HEK293T (cell line): Measurements from ENCODE around the gene DOK5.

ENCODE experiments used
- CTCF ChIA-PET: fragments of 350-600 bp; formaldehyde crosslinking; extraction: SDS; loops from one replicate; lab custom pipeline; 2021; ENCODE audit warnings: antibody characterized with exemption, inconsistent platforms; lab: Yijun Ruan, JAX
- POLR2A ChIA-PET: fragments of 350-600 bp; formaldehyde crosslinking; extraction: SDS; loops from one replicate; lab custom pipeline; 2020; ENCODE audit warnings: antibody characterized with exemption, inconsistent platforms; lab: Yijun Ruan, JAX
- DNase-seq: peaks from one replicate; pipeline ENCODE4 v3.0.0; 2012; ENCODE audit warnings: mixed read lengths; ENCODE audit errors: extremely low spot score
- ARNT ChIP-seq: fragments of 450-650 bp; IDR thresholded peaks from 2 replicates; pipeline ENCODE4 v1.6.1; 2017; ENCODE audit warnings: mild to moderate bottlenecking
- BHLHE40 ChIP-seq: fragments of 450-650 bp; IDR thresholded peaks from 2 replicates; pipeline ENCODE4 v1.6.1; 2016; ENCODE audit warnings: mild to moderate bottlenecking, moderate library complexity, borderline replicate concordance
- CTBP1 ChIP-seq: fragments of 450-650 bp; IDR thresholded peaks from 2 replicates; pipeline ENCODE4 v1.6.1; 2016; ENCODE audit warnings: borderline replicate concordance
- ELF4 ChIP-seq: fragments of 450-650 bp; IDR thresholded peaks from 2 replicates; pipeline ENCODE4 v1.6.1; 2017; ENCODE audit warnings: antibody characterized with exemption
- FOXA1 ChIP-seq: fragments of 450-650 bp; IDR thresholded peaks from 2 replicates; pipeline ENCODE4 v1.6.1; 2016; ENCODE audit warnings: mild to moderate bottlenecking
- FOXK2 ChIP-seq: fragments of 450-650 bp; IDR thresholded peaks from 2 replicates; pipeline ENCODE4 v1.6.1; 2016; ENCODE audit warnings: mild to moderate bottlenecking
- FOXM1 ChIP-seq: fragments of 450-650 bp; IDR thresholded peaks from 2 replicates; pipeline ENCODE4 v1.6.1; 2017; ENCODE audit warnings: mild to moderate bottlenecking, borderline replicate concordance
- HDGF ChIP-seq: fragments of 450-650 bp; IDR thresholded peaks from 2 replicates; pipeline ENCODE4 v1.6.1; 2017; ENCODE audit warnings: antibody characterized with exemption, borderline replicate concordance
- L3MBTL2 ChIP-seq: fragments of 450-650 bp; conservative IDR thresholded peaks from 2 replicates; pipeline ENCODE4 v1.6.1; 2016; ENCODE audit warnings: mild to moderate bottlenecking
- LEF1 ChIP-seq: fragments of 450-650 bp; IDR thresholded peaks from 2 replicates; pipeline ENCODE4 v1.6.1; 2017; ENCODE audit warnings: mild to moderate bottlenecking, borderline replicate concordance
- NFRKB ChIP-seq: fragments of 450-650 bp; IDR thresholded peaks from 2 replicates; pipeline ENCODE4 v1.6.1; 2016; ENCODE audit warnings: mild to moderate bottlenecking, moderate library complexity
- PKNOX1 ChIP-seq: fragments of 450-650 bp; IDR thresholded peaks from 2 replicates; pipeline ENCODE4 v1.6.1; 2016
- SP1 ChIP-seq: fragments of 450-650 bp; IDR thresholded peaks from 2 replicates; pipeline ENCODE4 v1.6.1; 2017
- SUZ12 ChIP-seq: fragments of 450-650 bp; IDR thresholded peaks from 2 replicates; pipeline ENCODE4 v1.6.1; 2016; ENCODE audit warnings: mild to moderate bottlenecking
- TARDBP ChIP-seq: fragments of 450-650 bp; IDR thresholded peaks from 2 replicates; pipeline ENCODE4 v1.6.1; 2016
- ZNF384 ChIP-seq: fragments of 450-650 bp; IDR thresholded peaks from 2 replicates; pipeline ENCODE4 v1.6.1; 2016

Gene DOK5

GRCh38 chr20:54573838-54574237 lies 98.4 kb downstream of the DOK5 start:
- POLR2A ChIA-PET, result no interaction called here
- no peak for TF ChIP-seq BHLHE40
- TF ChIP-seq L3MBTL2, result no peak
- no peak for TF ChIP-seq TARDBP
- no peak for TF ChIP-seq ELF4
- TF ChIP-seq HDGF, result no peak
- no peak for TF ChIP-seq LEF1
- no peak for TF ChIP-seq FOXM1
- no peak for TF ChIP-seq ARNT
- no peak for TF ChIP-seq CTBP1
- no peak for DNase-seq
- CTCF ChIA-PET, result no interaction called here

DNA sequence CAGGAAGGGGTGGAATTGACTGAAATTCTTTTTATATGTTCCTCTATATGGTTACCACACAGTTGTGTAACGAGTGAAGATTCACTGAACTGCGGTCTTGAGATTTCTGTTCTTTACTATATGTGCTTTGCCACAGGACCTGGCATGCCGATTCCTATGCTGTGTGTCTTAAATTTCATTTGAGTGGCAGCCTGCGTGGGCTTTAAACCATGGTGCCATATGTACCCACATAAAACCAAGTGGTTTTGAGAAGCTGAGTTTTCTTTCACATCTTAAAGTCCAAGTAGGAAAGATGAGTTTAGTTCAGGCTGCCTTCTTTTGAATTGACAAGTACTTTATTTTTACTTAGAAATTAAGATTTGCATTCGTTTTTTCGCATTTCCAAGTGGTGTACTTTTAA lies 101.1 kb downstream of the DOK5 start:
- ChIA-PET CTCF (no interaction called here), POLR2A (no interaction called here)
- no peak for DNase-seq
- TF ChIP-seq SUZ12 (no peak), LEF1 (no peak)

GRCh38 chr20:54577637-54578036 lies 102.2 kb downstream of the DOK5 start:
- ChIA-PET POLR2A (no interaction called here), CTCF (no interaction called here)
- no peak for DNase-seq
- TF ChIP-seq NFRKB (no peak), SUZ12 (no peak), ZNF384 (no peak), HDGF (no peak), ARNT (no peak), FOXK2 (no peak), FOXM1 (no peak)

DNA sequence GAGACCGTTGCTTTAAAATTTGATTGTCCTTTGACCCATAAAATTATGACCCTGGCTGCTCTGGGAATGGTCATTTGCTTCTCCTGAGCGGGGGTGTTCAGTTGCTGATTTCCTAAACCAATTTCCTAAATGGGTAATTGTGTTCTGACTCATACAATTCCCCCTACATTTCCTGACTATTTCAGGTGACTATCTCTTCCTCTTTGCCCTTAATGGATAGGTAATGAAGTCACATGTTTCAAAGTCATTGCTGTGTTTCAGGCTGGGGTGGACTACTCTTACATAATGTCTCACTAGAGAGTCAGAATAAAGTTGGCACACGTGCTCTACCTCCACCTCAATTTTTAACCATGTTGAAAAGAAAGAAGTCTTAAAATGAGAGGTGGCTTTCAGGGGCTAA lies 109.8 kb downstream of the DOK5 start:
- TF ChIP-seq ELF4 (no peak), L3MBTL2 (no peak), ZNF384 (no peak), HDGF (no peak), FOXA1 (no peak), CTBP1 (no peak), SP1 (no peak), NFRKB (no peak), LEF1 (no peak), FOXK2 (no peak), TARDBP (no peak), BHLHE40 (no peak), PKNOX1 (no peak), ARNT (no peak)
- POLR2A ChIA-PET, result no interaction called here
- DNase-seq, result no peak
- CTCF ChIA-PET, result no interaction called here

DNA sequence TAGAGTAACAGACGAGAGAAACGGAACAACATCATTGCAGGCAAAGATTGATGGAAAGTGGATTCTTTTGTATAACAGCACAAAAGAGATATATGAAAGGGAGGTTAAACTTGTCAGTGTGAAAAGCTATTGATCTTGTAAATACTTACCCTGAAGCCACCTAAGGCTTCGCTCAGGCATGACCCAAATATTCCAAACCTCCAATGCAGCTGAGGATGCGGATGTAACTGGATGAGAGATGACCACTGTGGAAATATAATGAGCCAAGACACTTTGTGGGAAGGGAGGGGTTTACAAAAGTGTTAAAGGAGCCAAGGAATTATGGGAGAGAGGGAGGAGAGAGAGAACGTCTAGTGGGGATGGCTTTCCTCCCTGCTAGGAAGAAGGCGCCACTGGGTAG lies 112.0 kb downstream of the DOK5 start:
- ChIA-PET POLR2A (no interaction called here), CTCF (no interaction called here)

GRCh38 chr20:54589402-54590030 lies 114.1 kb downstream of the DOK5 start:
- ChIA-PET CTCF (no interaction called here), POLR2A (no interaction called here)
- TF ChIP-seq FOXK2 (no peak), BHLHE40 (no peak), TARDBP (no peak), ZNF384 (no peak), HDGF (no peak), NFRKB (no peak), LEF1 (no peak), PKNOX1 (no peak), ELF4 (no peak), CTBP1 (no peak), SP1 (no peak), ARNT (no peak), L3MBTL2 (no peak), FOXM1 (no peak), FOXA1 (no peak), SUZ12 (no peak)
- no peak for DNase-seq

More for the DNA sequence above, 112.0 kb downstream of the DOK5 start:
- no peak for DNase-seq
- no peak for TF ChIP-seq NFRKB
- no peak for TF ChIP-seq LEF1
- TF ChIP-seq ZNF384, result no peak
- no peak for TF ChIP-seq FOXM1
- TF ChIP-seq FOXA1, result no peak
- TF ChIP-seq HDGF, result no peak
- TF ChIP-seq FOXK2, result no peak
- TF ChIP-seq ELF4, result no peak
- no peak for TF ChIP-seq ARNT
- TF ChIP-seq SUZ12, result no peak
- TF ChIP-seq BHLHE40, result no peak
- no peak for TF ChIP-seq SP1
- TF ChIP-seq PKNOX1, result no peak
- no peak for TF ChIP-seq L3MBTL2
- TF ChIP-seq TARDBP, result no peak
- no peak for TF ChIP-seq CTBP1
